Natural killer cell treated with Interleukin-12 subunit alpha and Interleukin-12 subunit beta and Interleukin-15 and Interleukin-18, amount 100 ng/mL, for 72 hours (primary cell): ENCODE data around the gene NELL1. TPM values are rescaled to one million over a fixed set of nuclear protein-coding genes. Genes with fewer than 3 reads are reported as not detected.
"Not testable (repeated sequence)": the region's sequence is repeated elsewhere in the genome, so short reads cannot be mapped to it uniquely, and the experiment has no call there.

Source experiments
- ATAC-seq, 2 donors: fragments of 150-1000 bp; cut with Tn5 transposase in 1 of 2; sonication (Bioruptor Pico), chemical (Tn5 transposase) in 1 of 2; 2 replicates each; pipeline ENCODE4 v1.10.0; 2021
- DNase-seq: peaks from one replicate; pipeline ENCODE4 v3.0.0; 2022; ENCODE audit warnings: low spot score
- H3K27ac Mint-ChIP-seq, 2 donors: 1 replicate in 1 of 2; 2 replicates in 1 of 2; pipeline ENCODE4 v1.8.0; 2022; ENCODE audit warnings: mixed read lengths in 2 of 2, mild to moderate bottlenecking in 1 of 2, moderate library complexity in 1 of 2
- H3K27me3 Mint-ChIP-seq, 2 donors: 1 replicate in 1 of 2; 2 replicates in 1 of 2; pipeline ENCODE4 v1.8.0; 2022; ENCODE audit warnings: mixed read lengths in 2 of 2
- H3K36me3 Mint-ChIP-seq: one replicate; pipeline ENCODE4 v1.8.0; 2022; ENCODE audit warnings: mixed read lengths
- H3K4me1 Mint-ChIP-seq, 2 donors: 1 replicate in 1 of 2; 2 replicates in 1 of 2; pipeline ENCODE4 v1.8.0; 2022; ENCODE audit warnings: low read depth in 2 of 2, mixed read lengths in 2 of 2, mild to moderate bottlenecking in 1 of 2
- H3K4me3 Mint-ChIP-seq: one replicate; pipeline ENCODE4 v1.8.0; 2022; ENCODE audit warnings: mixed read lengths
- H3K9me3 Mint-ChIP-seq: 2 replicates; pipeline ENCODE4 v1.8.0; 2022; ENCODE audit warnings: mixed read lengths
- total RNA-seq, 2 donors: library from RNA; stranded (reverse); gene quantifications; one replicate each; pipeline ENCODE4 v1.2.3, GENCODE V29; 2022

NELL1 gene
- total RNA-seq, 2 donors from 2014 or later: not detected

- no peak overlapping the region for H3K4me3 Mint-ChIP-seq
- H3K27ac Mint-ChIP-seq: no peak overlapping the region
- no peak for DNase-seq
- H3K9me3 Mint-ChIP-seq: peaks cover 24% of the 10 kb centered on the region
- no peaks in the 10 kb centered on the region for H3K36me3 Mint-ChIP-seq
- no peak for ATAC-seq
- H3K4me1 Mint-ChIP-seq: no peaks in the 10 kb centered on the region
- no peaks in the 10 kb centered on the region for H3K27me3 Mint-ChIP-seq
Measured at GRCh38 chr11:21113876-21114275, 444.5 kb downstream of the NELL1 start.

GRCh38 chr11:21116009-21116408 lies 446.6 kb downstream of the NELL1 start:
- Mint-ChIP-seq H3K27ac (no peak overlapping the region), H3K4me1 (no peaks in the 10 kb centered on the region), H3K36me3 (no peaks in the 10 kb centered on the region), H3K9me3 (peaks cover 22% of the 10 kb centered on the region), H3K4me3 (no peak overlapping the region), H3K27me3 (no peaks in the 10 kb centered on the region)
- ATAC-seq (no peak), DNase-seq (no peak)

GRCh38 chr11:21119411-21119810 lies 450.0 kb downstream of the NELL1 start:
- peaks cover 19% of the 10 kb centered on the region for H3K9me3 Mint-ChIP-seq
- no peak overlapping the region for H3K27ac Mint-ChIP-seq
- H3K36me3 Mint-ChIP-seq: no peaks in the 10 kb centered on the region
- no peak overlapping the region for H3K4me3 Mint-ChIP-seq
- H3K27me3 Mint-ChIP-seq: no peaks in the 10 kb centered on the region
- ATAC-seq (no peak), DNase-seq (no peak)
- no peaks in the 10 kb centered on the region for H3K4me1 Mint-ChIP-seq

GRCh38 chr11:21121991-21122390 lies 452.6 kb downstream of the NELL1 start:
- Mint-ChIP-seq H3K36me3 (no peaks in the 10 kb centered on the region), H3K27me3 (no peaks in the 10 kb centered on the region), H3K27ac (no peak overlapping the region), H3K4me3 (no peak overlapping the region), H3K4me1 (no peaks in the 10 kb centered on the region), H3K9me3 (peaks cover 15% of the 10 kb centered on the region)
- no peak for DNase-seq
- ATAC-seq: no peak

GRCh38 chr11:21122523-21122922 lies 453.1 kb downstream of the NELL1 start:
- H3K27me3 Mint-ChIP-seq: no peaks in the 10 kb centered on the region
- H3K4me3 Mint-ChIP-seq: no peak overlapping the region
- H3K4me1 Mint-ChIP-seq: no peaks in the 10 kb centered on the region
- no peak overlapping the region for H3K27ac Mint-ChIP-seq
- DNase-seq (no peak), ATAC-seq (no peak)
- peaks cover 13% of the 10 kb centered on the region for H3K9me3 Mint-ChIP-seq
- no peaks in the 10 kb centered on the region for H3K36me3 Mint-ChIP-seq

GRCh38 chr11:21132146-21132720 lies 462.8 kb downstream of the NELL1 start:
- Mint-ChIP-seq H3K27ac (no peak overlapping the region), H3K4me3 (no peak overlapping the region), H3K27me3 (no peaks in the 10 kb centered on the region), H3K36me3 (no peaks in the 10 kb centered on the region), H3K9me3 (peaks cover 12% of the 10 kb centered on the region), H3K4me1 (no peaks in the 10 kb centered on the region)
- no peak for DNase-seq
- ATAC-seq: peak in 1 of 2 donors; percentile 31

- ATAC-seq (no peak), DNase-seq (no peak)
- no peaks in the 10 kb centered on the region for H3K4me1 Mint-ChIP-seq
Measured at GRCh38 chr11:21133244-21133643, 463.9 kb downstream of the NELL1 start.

GRCh38 chr11:21133722-21134121 lies 464.3 kb downstream of the NELL1 start:
- H3K4me3 Mint-ChIP-seq: no peak overlapping the region
- ATAC-seq (no peak), DNase-seq (no peak)
- no peaks in the 10 kb centered on the region for H3K27me3 Mint-ChIP-seq
- no peak overlapping the region for H3K27ac Mint-ChIP-seq
- peaks cover 12% of the 10 kb centered on the region for H3K9me3 Mint-ChIP-seq
- no peaks in the 10 kb centered on the region for H3K36me3 Mint-ChIP-seq
- no peaks in the 10 kb centered on the region for H3K4me1 Mint-ChIP-seq

More at GRCh38 chr11:21133244-21133643, 463.9 kb downstream of the NELL1 start:
- Mint-ChIP-seq H3K9me3 (peaks cover 12% of the 10 kb centered on the region), H3K36me3 (no peaks in the 10 kb centered on the region), H3K27me3 (no peaks in the 10 kb centered on the region), H3K4me3 (no peak overlapping the region), H3K27ac (no peak overlapping the region)

GRCh38 chr11:21137803-21138202 lies 468.4 kb downstream of the NELL1 start:
- Mint-ChIP-seq H3K4me3 (no peak overlapping the region), H3K27me3 (no peaks in the 10 kb centered on the region), H3K27ac (no peak overlapping the region), H3K36me3 (no peaks in the 10 kb centered on the region), H3K4me1 (no peaks in the 10 kb centered on the region), H3K9me3 (peaks cover 16% of the 10 kb centered on the region)
- ATAC-seq (no peak), DNase-seq (no peak)

- peaks cover 23% of the 10 kb centered on the region for H3K9me3 Mint-ChIP-seq
- not testable (repeated sequence) for DNase-seq, H3K4me1 Mint-ChIP-seq, H3K4me3 Mint-ChIP-seq, ATAC-seq, H3K36me3 Mint-ChIP-seq, H3K27me3 Mint-ChIP-seq, H3K27ac Mint-ChIP-seq
Measured at GRCh38 chr11:21141557-21141956, 472.2 kb downstream of the NELL1 start.

GRCh38 chr11:21142007-21142406 lies 472.6 kb downstream of the NELL1 start:
- Mint-ChIP-seq H3K9me3 (peaks cover 19% of the 10 kb centered on the region), H3K4me1 (no peaks in the 10 kb centered on the region), H3K4me3 (no peak overlapping the region), H3K36me3 (no peaks in the 10 kb centered on the region), H3K27me3 (no peaks in the 10 kb centered on the region), H3K27ac (no peak overlapping the region)
- no peak for DNase-seq
- ATAC-seq: no peak

GRCh38 chr11:21144531-21144930 lies 475.1 kb downstream of the NELL1 start:
- Mint-ChIP-seq H3K27me3 (no peaks in the 10 kb centered on the region), H3K36me3 (no peaks in the 10 kb centered on the region), H3K9me3 (peaks cover 20% of the 10 kb centered on the region), H3K4me3 (no peak overlapping the region), H3K4me1 (no peaks in the 10 kb centered on the region), H3K27ac (no peak overlapping the region)
- ATAC-seq (no peak), DNase-seq (no peak)

- Mint-ChIP-seq H3K36me3 (no peaks in the 10 kb centered on the region), H3K27ac (no peak overlapping the region), H3K4me3 (no peak overlapping the region), H3K4me1 (no peaks in the 10 kb centered on the region), H3K9me3 (peaks cover 28% of the 10 kb centered on the region), H3K27me3 (no peaks in the 10 kb centered on the region)
- ATAC-seq: no peak
- no peak for DNase-seq
Measured at GRCh38 chr11:21148376-21148775, 479.0 kb downstream of the NELL1 start.

- no peak overlapping the region for H3K27ac Mint-ChIP-seq
- DNase-seq: no peak
- no peak overlapping the region for H3K4me3 Mint-ChIP-seq
- H3K27me3 Mint-ChIP-seq: no peaks in the 10 kb centered on the region
- H3K4me1 Mint-ChIP-seq: no peaks in the 10 kb centered on the region
- H3K36me3 Mint-ChIP-seq: no peaks in the 10 kb centered on the region
- no peak for ATAC-seq
- H3K9me3 Mint-ChIP-seq: peaks cover 16% of the 10 kb centered on the region
Measured at GRCh38 chr11:21160140-21160539, 490.8 kb downstream of the NELL1 start.

- H3K4me3 Mint-ChIP-seq: no peak overlapping the region
- H3K9me3 Mint-ChIP-seq: peaks cover 19% of the 10 kb centered on the region
- no peaks in the 10 kb centered on the region for H3K27me3 Mint-ChIP-seq
- H3K4me1 Mint-ChIP-seq: no peaks in the 10 kb centered on the region
- H3K36me3 Mint-ChIP-seq: no peaks in the 10 kb centered on the region
- DNase-seq (no peak), ATAC-seq (no peak)
- H3K27ac Mint-ChIP-seq: no peak overlapping the region
Measured at GRCh38 chr11:21169639-21170038, 500.3 kb downstream of the NELL1 start.
